ENCODE results near the gene DONSON.
A peak's percentile ranks its signal among the peaks of the same experiment; 100 is the strongest.

DONSON gene

DNA sequence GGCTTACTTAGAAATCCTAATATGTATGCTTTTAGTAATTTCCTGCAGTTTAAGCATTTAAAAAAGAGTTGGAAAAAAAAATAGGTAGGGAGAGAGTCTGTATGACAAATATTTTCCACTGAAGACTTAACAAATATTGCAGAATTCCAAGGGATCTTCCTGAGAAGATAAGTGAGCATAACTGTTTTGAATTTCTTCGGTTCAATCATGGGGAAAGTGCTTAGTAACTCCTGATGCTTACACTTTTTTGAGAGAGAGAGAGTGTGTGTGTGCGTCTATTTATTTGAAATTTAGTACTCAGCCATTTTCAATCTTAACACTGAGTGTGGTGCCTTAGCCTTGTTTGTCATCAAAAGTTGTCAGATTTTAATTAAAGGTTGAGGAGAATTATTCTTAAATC is 27.1 kb downstream of the DONSON start:
- no peak for DNase-seq

DNA sequence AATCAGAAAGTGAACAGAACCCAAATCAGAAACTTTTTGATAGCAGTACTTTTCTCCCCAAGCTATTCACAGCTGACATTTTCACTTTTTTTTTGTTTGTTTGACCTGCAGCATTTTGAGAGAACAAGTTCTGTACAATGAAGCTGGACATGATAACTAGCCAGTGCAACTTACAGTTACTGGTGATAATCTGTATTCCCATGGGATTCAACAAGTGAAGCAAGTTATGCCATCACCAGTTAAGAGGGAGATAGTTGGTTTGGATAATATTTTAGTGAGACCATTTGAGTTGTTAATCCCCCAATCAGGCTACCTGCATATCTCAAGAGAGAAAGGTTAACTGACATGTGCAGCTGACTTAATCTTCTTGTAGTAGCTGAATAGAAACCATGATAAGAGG is 27.5 kb downstream of the DONSON start:
- DNase-seq = no peak

DNA sequence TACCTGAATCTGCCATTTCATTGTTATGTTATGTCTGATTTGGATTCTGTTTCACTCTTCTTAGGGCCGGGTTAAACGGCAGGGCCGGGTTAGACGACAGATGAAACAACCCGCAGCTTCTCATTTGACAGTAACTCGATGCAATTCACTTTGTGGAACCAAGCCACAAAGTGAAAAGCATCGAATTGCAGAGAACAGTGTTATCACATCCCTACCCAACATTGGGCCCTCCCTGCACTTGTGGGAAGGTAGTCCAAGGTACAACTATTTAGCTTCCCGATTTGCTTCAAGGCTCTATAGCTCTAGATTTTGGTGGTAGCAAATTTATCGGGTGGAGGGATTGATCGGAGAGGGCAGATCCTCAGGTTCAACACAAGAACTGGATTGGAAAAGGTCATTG is 28.7 kb downstream of the DONSON start:
- DNase-seq = no peak

DNA sequence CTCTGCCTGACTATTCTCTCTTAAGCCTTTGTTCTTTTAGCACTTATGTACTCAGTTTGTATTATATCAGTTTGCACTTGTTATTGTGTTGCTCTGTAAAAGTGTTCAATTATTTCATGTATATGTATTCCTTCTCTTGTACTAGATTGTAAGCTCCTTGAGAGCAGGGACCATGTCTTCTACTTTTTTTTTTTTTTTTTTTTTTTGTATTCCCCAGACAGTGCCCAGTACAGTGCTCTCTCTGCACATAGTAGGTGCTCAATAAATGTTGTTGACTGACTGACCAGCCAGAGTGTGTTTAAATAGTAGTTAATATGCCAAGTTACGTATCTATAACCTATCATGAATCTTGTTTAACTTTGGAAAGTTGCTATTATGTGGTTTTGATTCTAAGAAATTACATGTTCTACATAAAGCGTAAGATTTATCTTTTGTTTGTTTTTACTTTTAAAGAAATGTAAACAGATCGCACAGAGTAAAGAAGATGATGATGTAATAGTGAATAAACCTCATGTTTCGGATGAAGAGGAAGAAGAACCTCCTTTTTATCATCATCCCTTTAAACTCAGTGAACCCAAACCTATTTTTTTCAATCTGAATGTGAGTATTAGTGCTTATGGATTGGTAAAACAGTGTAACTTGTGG is 29.6 kb downstream of the DONSON start:
- DNase-seq = no peak

DNA sequence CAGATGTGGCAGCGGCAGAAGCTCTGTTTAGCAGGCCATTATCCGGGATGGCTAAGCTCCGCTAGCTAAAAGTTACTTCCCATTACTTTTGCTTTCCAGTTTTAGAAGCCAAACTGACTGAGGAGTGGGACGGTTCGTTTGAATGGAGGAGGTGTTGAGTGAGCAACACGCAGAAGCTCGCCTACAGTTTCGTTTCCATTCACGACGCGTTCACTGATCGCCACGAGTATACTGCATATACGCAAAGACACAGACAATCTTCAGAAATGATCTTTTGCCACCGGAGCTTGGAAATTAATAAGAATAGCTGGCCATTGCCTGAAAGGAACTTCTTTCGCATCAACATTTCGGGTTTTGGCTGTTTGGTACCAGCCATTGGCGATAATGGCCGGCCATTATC is 31.0 kb downstream of the DONSON start:
- no peak for DNase-seq

DNA sequence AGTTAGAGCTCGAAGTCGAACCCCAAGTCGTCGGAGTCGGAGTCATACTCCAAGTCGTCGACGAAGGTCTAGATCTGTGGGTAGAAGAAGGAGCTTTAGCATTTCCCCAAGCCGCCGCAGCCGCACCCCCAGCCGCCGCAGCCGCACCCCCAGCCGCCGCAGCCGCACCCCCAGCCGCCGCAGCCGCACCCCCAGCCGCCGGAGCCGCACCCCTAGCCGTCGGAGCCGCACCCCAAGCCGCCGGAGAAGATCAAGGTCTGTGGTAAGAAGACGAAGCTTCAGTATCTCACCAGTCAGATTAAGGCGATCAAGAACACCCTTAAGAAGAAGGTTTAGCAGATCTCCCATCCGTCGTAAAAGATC is 33.5 kb downstream of the DONSON start:
- no peak for DNase-seq

DNA sequence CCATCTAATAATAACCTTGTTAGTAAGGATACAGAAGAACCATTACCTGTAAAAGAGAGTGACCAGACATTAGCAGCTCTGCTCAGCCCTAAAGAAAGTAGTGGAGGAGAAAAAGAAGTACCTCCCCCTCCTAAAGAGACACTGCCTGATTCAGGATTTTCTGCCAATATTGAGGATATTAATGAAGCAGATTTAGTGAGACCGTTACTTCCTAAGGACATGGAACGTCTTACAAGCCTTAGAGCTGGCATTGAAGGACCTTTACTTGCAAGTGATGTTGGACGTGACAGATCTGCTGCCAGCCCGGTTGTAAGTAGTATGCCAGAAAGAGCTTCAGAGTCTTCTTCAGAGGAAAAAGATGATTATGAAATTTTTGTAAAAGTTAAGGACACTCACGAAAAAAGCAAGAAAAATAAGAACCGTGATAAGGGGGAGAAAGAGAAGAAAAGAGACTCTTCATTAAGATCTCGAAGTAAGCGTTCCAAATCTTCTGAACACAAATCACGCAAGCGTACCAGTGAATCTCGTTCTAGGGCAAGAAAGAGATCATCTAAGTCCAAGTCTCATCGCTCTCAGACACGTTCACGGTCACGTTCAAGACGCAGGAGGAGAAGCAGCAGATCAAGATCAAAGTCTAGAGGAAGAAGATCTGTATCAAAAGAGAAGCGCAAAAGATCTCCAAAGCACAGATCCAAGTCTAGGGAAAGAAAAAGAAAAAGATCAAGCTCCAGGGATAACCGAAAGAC is 34.1 kb downstream of the DONSON start:
- DNase-seq = no peak

DNA sequence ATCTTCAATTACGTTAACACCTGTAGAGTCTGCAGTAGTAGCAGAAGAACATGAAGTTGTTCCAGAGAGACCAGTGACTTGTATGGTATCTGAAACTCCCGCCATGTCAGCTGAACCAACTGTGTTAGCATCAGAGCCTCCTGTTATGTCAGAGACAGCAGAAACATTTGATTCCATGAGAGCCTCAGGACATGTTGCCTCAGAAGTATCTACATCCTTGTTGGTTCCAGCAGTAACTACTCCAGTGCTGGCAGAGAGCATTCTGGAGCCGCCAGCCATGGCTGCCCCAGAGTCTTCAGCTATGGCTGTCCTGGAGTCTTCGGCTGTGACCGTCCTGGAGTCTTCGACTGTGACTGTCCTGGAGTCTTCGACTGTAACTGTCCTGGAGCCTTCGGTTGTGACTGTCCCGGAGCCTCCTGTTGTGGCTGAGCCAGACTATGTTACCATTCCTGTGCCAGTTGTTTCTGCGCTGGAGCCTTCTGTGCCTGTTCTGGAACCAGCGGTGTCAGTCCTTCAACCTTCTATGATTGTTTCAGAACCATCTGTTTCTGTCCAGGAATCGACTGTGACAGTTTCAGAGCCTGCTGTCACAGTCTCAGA is 35.4 kb downstream of the DONSON start:
- no peak for DNase-seq

DNA sequence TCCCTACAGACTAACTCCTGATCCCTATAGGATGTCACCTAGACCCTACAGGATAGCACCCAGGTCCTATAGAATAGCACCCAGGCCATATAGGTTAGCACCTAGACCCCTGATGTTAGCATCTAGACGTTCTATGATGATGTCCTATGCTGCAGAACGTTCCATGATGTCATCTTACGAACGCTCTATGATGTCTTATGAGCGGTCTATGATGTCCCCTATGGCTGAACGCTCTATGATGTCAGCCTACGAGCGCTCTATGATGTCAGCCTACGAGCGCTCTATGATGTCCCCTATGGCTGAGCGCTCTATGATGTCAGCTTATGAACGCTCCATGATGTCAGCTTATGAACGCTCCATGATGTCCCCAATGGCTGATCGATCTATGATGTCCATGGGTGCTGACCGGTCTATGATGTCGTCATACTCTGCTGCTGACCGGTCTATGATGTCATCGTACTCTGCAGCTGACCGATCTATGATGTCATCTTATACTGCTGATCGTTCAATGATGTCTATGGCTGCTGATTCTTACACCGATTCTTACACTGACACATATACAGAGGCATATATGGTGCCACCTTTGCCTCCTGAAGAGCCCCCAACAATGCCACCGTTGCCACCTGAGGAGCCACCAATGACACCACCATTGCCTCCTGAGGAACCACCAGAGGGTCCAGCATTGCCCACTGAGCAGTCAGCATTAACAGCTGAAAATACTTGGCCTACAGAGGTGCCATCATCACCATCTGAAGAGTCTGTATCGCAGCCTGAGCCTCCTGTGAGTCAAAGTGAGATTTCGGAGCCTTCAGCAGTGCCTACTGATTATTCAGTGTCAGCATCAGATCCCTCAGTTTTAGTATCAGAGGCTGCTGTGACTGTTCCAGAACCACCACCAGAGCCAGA is 36.1 kb downstream of the DONSON start:
- DNase-seq = no peak

- no peak for DNase-seq
Measured at GRCh38 chr21:33551664-33552063, 36.8 kb downstream of the DONSON start.

GRCh38 chr21:33550772-33551660 is 37.5 kb downstream of the DONSON start:
- DNase-seq = no peak

- DNase-seq = no peak
Measured at GRCh38 chr21:33549848-33550771, 38.4 kb downstream of the DONSON start.

DNA sequence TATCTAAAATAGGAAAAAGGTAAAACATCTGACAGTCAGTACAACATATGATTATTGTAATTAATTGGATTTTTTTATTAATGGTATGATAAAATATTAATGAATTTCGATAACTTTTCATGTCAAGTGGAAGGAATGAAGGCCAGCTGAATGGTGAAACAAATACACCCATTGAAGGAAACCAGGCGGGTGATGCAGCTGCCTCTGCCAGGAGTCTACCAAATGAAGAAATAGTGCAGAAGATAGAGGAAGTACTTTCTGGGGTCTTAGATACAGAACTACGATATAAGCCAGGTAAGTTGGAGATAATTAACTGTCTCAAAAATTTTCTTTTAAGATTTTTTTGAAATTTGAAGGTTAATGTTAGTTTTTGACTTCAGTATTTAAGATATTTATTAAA is 42.4 kb downstream of the DONSON start:
- no peak for DNase-seq

- no peak for DNase-seq
Measured at GRCh38 chr21:33544451-33545195, 43.9 kb downstream of the DONSON start.

DNA sequence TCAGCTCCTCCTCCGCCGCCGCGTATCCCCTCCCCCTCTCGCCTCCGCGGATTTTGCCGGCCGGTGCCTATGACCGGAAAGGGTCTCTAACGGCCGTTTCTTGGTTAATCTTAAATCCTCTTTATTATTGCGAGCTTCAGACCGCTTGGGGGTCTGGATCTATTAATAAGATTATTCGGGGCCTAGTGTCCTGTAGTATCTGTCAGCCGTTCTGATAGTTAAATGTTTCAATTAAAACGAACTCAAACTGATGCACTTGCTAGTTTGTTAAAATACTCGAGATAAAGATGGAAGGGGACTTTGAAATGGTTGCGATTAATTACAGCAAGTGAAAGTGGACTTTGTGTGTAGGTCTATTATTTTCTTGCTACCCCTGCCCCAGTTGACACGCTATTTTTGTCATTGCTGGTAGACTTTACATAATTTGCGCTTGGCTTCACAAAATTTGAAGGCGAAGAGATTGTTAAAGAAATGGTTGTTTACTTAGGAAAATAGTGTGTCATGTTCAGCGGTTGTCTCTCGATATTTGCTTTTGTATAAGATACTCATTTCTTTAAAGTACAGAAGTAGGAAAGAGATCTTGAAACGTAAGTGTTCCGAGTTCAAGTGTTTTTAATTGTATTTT is 44.9 kb downstream of the DONSON start:
- no peak for DNase-seq

DNA sequence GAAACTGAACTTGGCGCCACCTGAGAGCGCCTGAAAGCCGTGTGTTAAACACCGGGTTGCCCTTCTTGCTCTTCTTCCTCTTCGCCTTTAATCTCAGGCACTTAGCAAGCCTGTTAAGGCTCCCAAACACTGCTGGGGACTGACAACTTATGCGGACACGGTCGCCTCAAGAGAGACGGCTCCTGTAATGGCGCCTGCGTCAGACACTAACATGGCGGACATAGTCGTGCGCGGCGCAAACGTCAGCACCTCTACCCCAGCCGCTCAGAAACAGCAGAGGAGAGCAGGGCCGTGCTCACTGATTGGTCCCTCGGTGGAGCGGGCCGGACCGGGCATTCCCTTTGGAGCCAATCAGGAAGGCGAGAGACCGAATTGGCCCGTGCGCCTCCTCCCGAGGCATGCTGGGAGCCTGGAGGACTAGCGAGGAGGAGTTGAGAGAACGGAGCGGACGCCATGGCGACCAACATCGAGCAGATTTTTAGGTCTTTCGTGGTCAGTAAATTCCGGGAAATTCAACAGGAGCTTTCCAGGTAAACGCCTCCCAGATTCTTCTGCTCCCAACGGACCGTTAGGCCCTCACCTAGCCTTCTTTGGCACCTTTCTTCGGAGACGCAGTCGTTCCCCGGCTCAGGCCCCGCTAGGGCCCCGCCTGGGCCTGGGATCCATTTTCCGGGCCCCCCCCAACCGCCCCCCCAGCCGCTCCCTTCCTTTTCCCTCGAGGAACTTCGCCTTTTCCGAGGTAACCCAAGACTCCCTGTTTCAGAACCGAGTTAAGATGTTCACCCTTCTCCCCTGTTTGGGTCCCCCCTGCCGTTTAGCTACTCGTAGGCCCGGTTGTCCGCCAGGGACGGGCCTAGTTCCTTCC is 45.6 kb downstream of the DONSON start, which contains the start of gene SON:
Gene SON, plus strand, starts transcription at position 399 of the 865 bp plus-strand sequence. Its CDS starts 55 bp downstream, at position 454.
- peak; percentile 57 for DNase-seq

DNA sequence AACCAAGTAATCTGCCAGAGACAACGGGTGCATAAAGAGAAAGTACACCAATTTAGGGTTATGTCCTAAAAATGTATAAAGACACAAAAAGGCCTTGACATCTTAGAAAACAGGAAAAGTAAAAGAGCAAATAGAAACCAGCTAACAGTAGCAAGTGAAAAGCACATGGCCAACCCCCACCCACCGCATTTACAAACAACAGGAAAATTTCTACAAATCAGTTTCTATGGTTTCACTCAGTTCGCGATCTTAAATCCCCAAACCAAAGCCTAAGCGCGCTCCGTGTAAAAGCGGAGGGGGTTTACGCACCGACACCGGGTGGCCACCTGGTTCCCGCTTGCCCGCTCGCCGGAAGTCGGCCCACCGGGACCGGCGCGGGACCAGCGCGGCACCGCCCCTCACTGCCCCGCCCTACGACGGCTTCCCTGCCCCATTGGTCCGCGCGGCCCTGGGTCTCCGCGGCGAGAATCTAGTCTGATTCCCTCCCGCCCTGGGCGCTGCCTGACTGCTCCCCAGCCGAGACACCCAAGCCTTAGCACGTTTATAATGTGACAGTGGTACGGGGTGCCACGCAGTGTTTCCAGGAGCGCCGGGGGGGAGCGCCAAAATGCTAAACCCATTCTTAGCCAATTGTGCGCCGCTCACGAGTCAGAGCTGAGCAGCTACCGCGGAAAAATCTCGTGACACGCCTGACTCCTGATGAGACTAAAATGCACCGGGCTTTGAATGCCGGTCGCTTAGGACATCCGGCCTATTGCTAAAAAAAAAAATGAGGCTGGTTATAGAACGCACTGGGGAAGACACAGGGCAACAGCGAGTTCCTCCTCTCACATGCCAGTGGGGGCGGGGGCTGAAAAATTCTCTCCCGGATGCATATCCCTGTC is 46.5 kb downstream of the DONSON start, which contains the start of gene GART:
Gene GART, minus strand, starts transcription at position 362 of the 884 bp plus-strand sequence. CDS start 2,802 bp downstream, outside the sequence.
- no peak for DNase-seq

All from 8988T (cell line).